ENCODE measurements around the gene MBOAT2.

- no peak for TF ChIP-seq CTCF (conservative IDR thresholded peaks at IDR 0.05; ENCODE audit: low read depth, low read length)
- TF ChIP-seq EZH2 (IDR thresholded peaks at IDR 0.05; ENCODE audit: borderline replicate concordance, low read depth, low read length, poor library complexity, severe bottlenecking) = no peak
Observed at GRCh38 chr2:9013403-9013802, 9.9 kb upstream of the MBOAT2 start.
